ENCODE data around the gene RXRA.
A peak's percentile ranks its signal among the peaks of the same experiment; 100 is the strongest.

Gene RXRA

DNA sequence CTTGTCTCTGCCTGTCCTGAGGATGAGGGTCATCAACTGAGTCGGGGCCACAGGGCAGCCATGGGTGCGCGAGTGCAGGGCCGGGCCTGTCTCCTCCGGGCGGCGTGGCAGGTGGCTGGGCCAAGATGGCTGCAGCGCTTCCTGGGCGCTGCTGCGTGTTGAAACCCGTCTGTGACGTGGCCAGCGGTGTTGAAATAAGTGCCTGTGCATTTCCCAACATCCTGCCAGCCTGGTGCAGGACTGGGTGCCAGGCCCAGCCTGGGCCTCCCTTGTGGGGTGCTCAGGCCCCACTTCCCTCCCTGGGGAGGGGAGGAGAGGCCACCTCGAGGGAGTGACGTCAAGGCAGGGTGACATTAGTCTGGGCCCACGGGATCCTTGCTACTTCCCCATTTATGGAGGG is 45.5 kb downstream of the RXRA start:
- 0 out of 2 replicates have a peak overlapping the region, but pooled peaks have one; percentile 31 for H3K27ac ChIP-seq
- DNase-seq (ENCODE audit: low read depth, low spot score): no peak
- TF ChIP-seq FOXP2 (optimal IDR thresholded peaks at IDR 0.05; ENCODE audit: control extremely low read depth, extremely low read length, insufficient read depth) (no peak), POLR2AphosphoS5 (IDR thresholded peaks at IDR 0.05; ENCODE audit: borderline replicate concordance, low read depth, low read length) (no peak), EZH2 (IDR thresholded peaks at IDR 0.05) (no peak)
- H3K9ac ChIP-seq (ENCODE audit: insufficient read length): no peak overlapping the region
- H3K4me3 ChIP-seq: no peak overlapping the region
- H3K9me3 ChIP-seq (ENCODE audit: low read depth, low read length): no peaks in the 10 kb centered on the region
- H3K36me3 ChIP-seq (ENCODE audit: insufficient read depth, low read length): no peaks in the 10 kb centered on the region

DNA sequence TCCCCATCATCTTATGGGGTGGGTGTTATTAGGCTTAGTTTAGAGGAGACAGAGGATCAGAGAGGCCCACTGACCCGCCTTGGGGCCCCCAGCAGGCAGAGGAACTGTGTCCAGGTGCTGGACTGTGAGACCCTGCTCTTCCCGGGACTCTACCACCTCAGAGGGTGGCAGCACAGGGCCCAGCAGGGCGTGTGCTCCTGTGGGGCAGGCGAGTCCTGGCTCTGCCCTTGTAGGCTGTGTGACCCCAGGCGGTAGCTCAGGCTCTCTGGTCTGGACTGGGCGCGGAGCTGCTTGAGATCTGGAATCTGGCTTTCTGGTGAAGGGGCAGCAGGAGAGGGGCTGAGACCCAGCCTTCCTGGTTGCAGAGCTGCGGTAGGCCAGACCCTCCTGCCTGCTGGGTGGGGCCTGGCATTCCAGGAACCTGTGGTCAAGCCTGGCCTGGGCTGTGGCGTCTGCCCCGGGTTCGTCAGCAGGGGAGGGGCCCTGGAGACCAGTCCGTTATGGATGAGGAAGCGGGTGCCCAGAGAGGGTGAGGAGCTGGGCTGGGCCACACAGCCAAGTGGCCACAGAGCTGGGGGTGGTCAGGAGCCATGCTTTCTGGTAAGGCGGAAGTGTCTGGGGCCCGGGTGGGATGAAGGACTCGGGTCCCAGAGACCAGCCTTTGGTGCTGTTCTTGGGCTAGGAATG is 46.5 kb downstream of the RXRA start:
- H3K4me3 ChIP-seq: no peak overlapping the region
- no peaks in the 10 kb centered on the region for H3K36me3 ChIP-seq (ENCODE audit: insufficient read depth, low read length)
- no peak overlapping the region for H3K9ac ChIP-seq (ENCODE audit: insufficient read length)
- no peaks in the 10 kb centered on the region for H3K9me3 ChIP-seq (ENCODE audit: low read depth, low read length)
- DNase-seq (ENCODE audit: low read depth, low spot score): no peak
- no peak overlapping the region for H3K27ac ChIP-seq
- no peak for TF ChIP-seq EZH2 (IDR thresholded peaks at IDR 0.05)
- no peak for TF ChIP-seq FOXP2 (optimal IDR thresholded peaks at IDR 0.05; ENCODE audit: control extremely low read depth, extremely low read length, insufficient read depth)
- TF ChIP-seq POLR2AphosphoS5 (IDR thresholded peaks at IDR 0.05; ENCODE audit: borderline replicate concordance, low read depth, low read length): no peak

DNA sequence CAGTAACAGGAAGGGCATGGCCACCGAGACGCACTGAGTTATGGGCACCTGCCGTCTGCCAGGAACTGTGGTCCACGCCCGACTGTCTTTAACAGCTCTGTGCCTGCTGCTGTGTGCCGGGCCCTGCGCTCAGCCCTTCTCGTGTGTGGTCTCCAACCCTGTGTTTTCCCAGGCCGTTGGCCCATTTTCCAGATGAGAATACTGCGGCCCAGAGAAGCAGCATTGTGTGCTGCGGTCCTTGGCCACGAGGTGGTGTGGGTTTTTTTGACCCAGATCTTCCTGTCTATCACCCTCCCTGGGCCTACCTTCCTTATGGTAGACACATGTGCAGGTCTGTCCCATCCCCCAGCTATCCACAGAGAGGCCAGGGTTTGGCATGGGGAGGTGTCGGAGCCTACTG is 47.0 kb downstream of the RXRA start:
- Histone ChIP-seq H3K9me3 (ENCODE audit: low read depth, low read length) (no peaks in the 10 kb centered on the region), H3K4me3 (no peak overlapping the region), H3K9ac (ENCODE audit: insufficient read length) (no peak overlapping the region), H3K27ac (0 out of 2 replicates have a peak overlapping the region, but pooled peaks have one; percentile 34), H3K36me3 (ENCODE audit: insufficient read depth, low read length) (no peaks in the 10 kb centered on the region)
- DNase-seq (ENCODE audit: low read depth, low spot score): no peak
- TF ChIP-seq POLR2AphosphoS5 (IDR thresholded peaks at IDR 0.05; ENCODE audit: borderline replicate concordance, low read depth, low read length) (no peak), EZH2 (IDR thresholded peaks at IDR 0.05) (no peak), FOXP2 (optimal IDR thresholded peaks at IDR 0.05; ENCODE audit: control extremely low read depth, extremely low read length, insufficient read depth) (no peak)

DNA sequence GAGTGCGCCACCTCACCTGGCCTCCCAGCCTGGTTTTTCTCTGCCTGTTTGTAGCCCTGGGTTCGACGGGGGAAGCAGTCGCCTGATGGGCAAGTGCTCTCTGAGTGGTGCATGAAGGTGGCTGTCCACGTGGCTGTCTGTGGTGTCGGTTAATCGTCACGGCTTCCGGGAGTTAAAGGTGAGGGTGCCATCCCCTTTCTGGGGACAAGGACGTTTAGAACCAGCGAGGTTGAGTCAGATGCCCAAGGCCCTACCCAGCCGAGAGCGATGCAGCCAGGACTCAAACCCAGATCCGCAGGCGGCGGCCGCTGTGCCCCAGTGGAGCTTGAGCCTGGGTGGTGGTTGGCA is 47.7 kb downstream of the RXRA start:
- no peak for TF ChIP-seq EZH2 (IDR thresholded peaks at IDR 0.05)
- no peak for TF ChIP-seq FOXP2 (optimal IDR thresholded peaks at IDR 0.05; ENCODE audit: control extremely low read depth, extremely low read length, insufficient read depth)
- TF ChIP-seq POLR2AphosphoS5 (IDR thresholded peaks at IDR 0.05; ENCODE audit: borderline replicate concordance, low read depth, low read length): no peak

GRCh38 chr9:134374301-134375010 is 48.2 kb downstream of the RXRA start:
- Histone ChIP-seq H3K9me3 (ENCODE audit: low read depth, low read length) (no peaks in the 10 kb centered on the region), H3K4me3 (no peak overlapping the region), H3K9ac (ENCODE audit: insufficient read length) (peak overlapping the region; percentile 41), H3K27ac (peak overlapping the region; percentile 96), H3K36me3 (ENCODE audit: insufficient read depth, low read length) (no peaks in the 10 kb centered on the region)
- no peak for DNase-seq (ENCODE audit: low read depth, low spot score)
- TF ChIP-seq EZH2 (IDR thresholded peaks at IDR 0.05): no peak

More for the DNA sequence above, 47.7 kb downstream of the RXRA start:
- Histone ChIP-seq H3K27ac (peak overlapping the region; percentile 96; the same call in 1 of the 2 replicates), H3K9ac (ENCODE audit: insufficient read length) (no peak overlapping the region), H3K36me3 (ENCODE audit: insufficient read depth, low read length) (no peaks in the 10 kb centered on the region), H3K9me3 (ENCODE audit: low read depth, low read length) (no peaks in the 10 kb centered on the region), H3K4me3 (no peak overlapping the region)
- no peak for DNase-seq (ENCODE audit: low read depth, low spot score)

- no peak for DNase-seq (ENCODE audit: low read depth, low spot score)
- Histone ChIP-seq H3K9me3 (ENCODE audit: low read depth, low read length) (no peaks in the 10 kb centered on the region), H3K36me3 (ENCODE audit: insufficient read depth, low read length) (no peaks in the 10 kb centered on the region), H3K4me3 (peak overlapping the region; percentile 60), H3K9ac (ENCODE audit: insufficient read length) (no peak overlapping the region), H3K27ac (peak overlapping the region; percentile 96)
- TF ChIP-seq POLR2AphosphoS5 (IDR thresholded peaks at IDR 0.05; ENCODE audit: borderline replicate concordance, low read depth, low read length) (no peak), FOXP2 (optimal IDR thresholded peaks at IDR 0.05; ENCODE audit: control extremely low read depth, extremely low read length, insufficient read depth) (no peak), EZH2 (IDR thresholded peaks at IDR 0.05) (no peak)
These were observed 48.7 kb downstream of the RXRA start for GRCh38 chr9:134375011-134375390.

DNA sequence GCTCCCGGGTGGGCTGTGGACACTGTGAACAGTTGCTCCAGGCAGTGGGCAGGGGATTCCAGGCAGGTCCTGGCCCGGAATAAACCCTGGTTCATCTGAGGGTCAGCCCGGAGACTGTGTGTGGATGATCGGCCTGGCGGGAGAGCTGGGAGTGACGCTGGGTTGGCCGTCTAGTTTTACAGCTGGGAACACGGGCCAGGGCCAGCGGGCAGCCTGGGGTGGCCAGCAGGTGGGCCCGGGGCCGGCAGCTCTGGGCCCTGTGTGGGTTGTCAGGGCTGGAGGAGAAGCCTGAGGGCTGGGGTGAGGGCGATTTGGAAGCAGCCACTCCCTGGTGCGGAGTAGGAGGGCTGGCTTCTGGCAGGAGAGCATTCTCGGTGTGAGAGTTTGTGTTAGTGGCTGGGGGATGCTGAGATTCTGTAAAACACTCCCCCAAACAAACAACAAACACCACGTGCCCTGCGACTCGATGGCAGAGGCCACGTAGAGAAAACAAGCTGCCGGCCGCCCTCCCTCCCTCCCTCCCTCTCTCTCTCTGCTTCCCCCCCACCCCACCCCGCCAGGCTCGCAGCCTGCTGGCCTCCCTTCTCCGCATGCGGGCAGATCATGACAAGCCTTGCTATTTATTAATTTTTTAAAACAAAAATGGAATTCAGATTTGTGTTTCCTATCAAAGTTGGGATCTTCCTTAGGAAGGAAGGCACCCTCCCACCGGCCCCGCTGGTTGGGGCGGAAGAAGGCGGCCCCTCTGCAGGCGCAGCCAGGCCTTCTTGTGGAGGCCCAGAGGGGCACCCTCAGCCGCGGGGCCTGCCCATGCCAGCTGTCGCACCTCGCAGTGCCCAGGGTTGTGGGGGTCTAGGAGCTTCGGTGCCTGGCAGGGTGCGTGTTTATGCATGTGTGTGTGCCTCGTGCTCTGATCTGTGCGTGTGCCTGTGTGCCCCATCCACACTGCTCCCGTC is 49.5 kb downstream of the RXRA start:
- H3K9me3 ChIP-seq (ENCODE audit: low read depth, low read length): no peaks in the 10 kb centered on the region
- H3K9ac ChIP-seq (ENCODE audit: insufficient read length): peak overlapping the region; percentile 60
- TF ChIP-seq FOXP2 (optimal IDR thresholded peaks at IDR 0.05; ENCODE audit: control extremely low read depth, extremely low read length, insufficient read depth) (no peak), POLR2AphosphoS5 (IDR thresholded peaks at IDR 0.05; ENCODE audit: borderline replicate concordance, low read depth, low read length) (no peak), EZH2 (IDR thresholded peaks at IDR 0.05) (no peak)
- H3K27ac ChIP-seq: peak overlapping the region; percentile 96
- H3K4me3 ChIP-seq: peak overlapping the region; percentile 60
- no peaks in the 10 kb centered on the region for H3K36me3 ChIP-seq (ENCODE audit: insufficient read depth, low read length)
- DNase-seq (ENCODE audit: low read depth, low spot score): no peak
